Fibroblast of villous mesenchyme (primary cell): ENCODE results near the gene MYOG. TPM values are rescaled to one million over a fixed set of nuclear protein-coding genes. Genes with fewer than 3 reads are reported as not detected.
A peak's percentile ranks its signal among the peaks of the same experiment; 100 is the strongest.

ENCODE experiments used
- DNase-seq: peaks from one replicate; pipeline ENCODE4 v3.0.0-alpha.2; 2010; ENCODE audit warnings: low read depth
- H3K4me3 ChIP-seq: 2 replicates; pipeline ENCODE4 v1.5.1; 2011; ENCODE audit warnings: low read depth, mild to moderate bottlenecking, low read length
- total RNA-seq: library from RNA; depleted of rRNA; stranded (reverse); fragments of >200 nt; gene quantifications from 2 replicates; pipeline ENCODE4 v1.2.3, GENCODE V29; 2012
- TF ChIP-seq, protein P1 (sequence below): IDR thresholded peaks from 2 replicates; pipeline ENCODE4 v1.5.1; 2012; ENCODE audit warnings: low read depth, mild to moderate bottlenecking, low read length; ENCODE audit not compliant: insufficient read depth

Gene MYOG
- total RNA-seq, 1 donor = not detected

DNA sequence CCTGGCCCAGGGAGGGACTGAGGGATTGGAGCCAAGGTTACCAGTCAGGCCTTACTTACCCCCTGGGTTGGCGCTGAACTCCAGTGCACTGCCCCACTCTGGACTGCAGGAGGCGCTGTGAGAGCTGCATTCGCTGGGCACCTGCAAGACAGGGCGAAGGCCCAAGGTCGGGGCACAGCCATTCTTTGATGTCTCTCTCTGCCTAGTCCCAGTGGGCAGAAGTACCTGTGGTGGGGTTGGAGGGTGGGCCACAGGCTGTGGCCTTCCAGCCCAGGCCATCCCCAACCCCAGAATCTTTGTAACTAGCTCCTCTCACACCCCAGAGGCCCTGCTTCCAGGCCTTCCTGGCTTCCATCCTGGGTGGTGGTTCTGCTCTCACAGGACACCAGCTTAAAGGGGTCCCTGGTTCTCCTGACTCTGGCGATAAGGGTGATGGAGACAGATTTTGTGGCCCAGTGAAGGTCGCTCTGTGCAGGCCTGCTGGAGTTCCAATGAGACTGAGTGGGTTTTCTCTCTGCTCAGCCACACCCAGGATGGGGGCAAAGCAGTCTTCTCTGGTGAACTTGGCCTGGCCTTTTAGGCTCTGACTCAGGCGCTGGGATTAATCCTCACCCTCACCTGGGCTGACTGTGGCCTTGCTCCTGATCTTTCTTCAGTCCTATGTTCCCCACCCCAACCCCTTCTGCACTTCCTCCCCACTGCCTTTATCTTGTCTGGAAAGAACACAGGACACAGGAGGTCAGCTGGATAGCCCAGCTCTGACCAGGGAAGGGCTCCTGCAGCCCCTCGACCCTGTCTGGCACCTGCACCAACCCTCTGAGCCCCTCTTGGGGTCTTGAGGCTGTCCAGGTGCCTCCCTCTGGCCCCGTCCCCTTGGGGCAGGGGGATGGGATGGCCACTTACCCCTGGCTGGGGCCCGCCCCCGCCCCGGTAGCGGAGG, 954 bp downstream of the MYOG start:
- TF ChIP-seq, protein P1, sequence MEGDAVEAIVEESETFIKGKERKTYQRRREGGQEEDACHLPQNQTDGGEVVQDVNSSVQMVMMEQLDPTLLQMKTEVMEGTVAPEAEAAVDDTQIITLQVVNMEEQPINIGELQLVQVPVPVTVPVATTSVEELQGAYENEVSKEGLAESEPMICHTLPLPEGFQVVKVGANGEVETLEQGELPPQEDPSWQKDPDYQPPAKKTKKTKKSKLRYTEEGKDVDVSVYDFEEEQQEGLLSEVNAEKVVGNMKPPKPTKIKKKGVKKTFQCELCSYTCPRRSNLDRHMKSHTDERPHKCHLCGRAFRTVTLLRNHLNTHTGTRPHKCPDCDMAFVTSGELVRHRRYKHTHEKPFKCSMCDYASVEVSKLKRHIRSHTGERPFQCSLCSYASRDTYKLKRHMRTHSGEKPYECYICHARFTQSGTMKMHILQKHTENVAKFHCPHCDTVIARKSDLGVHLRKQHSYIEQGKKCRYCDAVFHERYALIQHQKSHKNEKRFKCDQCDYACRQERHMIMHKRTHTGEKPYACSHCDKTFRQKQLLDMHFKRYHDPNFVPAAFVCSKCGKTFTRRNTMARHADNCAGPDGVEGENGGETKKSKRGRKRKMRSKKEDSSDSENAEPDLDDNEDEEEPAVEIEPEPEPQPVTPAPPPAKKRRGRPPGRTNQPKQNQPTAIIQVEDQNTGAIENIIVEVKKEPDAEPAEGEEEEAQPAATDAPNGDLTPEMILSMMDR = peak; percentile 44
- no peak for DNase-seq
- H3K4me3 ChIP-seq = no peak overlapping the region

DNA sequence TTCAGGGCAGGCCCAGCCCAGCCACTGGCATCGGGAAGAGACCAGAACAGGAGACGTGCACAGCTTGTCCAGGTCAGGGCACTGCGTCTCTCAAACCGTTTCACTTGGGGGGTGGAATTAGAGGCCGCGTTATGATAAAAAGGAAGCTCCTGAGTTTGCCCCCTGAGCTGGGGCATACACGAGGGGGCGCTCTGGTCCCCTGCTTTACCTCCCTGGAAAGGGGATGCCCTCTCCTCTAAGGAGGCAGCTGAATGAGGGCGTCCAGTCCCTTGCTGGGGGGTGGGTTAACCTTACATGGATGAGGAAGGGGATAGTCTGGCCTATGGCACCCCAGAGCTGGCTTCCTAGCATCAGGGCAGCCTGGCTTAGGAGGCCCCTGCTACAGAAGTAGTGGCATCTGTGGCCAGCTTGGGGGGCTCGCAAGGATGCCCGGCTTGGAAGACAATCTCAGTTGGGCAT, 2.3 kb downstream of the MYOG start:
- TF ChIP-seq, protein P1 = no peak
- no peak for DNase-seq

DNA sequence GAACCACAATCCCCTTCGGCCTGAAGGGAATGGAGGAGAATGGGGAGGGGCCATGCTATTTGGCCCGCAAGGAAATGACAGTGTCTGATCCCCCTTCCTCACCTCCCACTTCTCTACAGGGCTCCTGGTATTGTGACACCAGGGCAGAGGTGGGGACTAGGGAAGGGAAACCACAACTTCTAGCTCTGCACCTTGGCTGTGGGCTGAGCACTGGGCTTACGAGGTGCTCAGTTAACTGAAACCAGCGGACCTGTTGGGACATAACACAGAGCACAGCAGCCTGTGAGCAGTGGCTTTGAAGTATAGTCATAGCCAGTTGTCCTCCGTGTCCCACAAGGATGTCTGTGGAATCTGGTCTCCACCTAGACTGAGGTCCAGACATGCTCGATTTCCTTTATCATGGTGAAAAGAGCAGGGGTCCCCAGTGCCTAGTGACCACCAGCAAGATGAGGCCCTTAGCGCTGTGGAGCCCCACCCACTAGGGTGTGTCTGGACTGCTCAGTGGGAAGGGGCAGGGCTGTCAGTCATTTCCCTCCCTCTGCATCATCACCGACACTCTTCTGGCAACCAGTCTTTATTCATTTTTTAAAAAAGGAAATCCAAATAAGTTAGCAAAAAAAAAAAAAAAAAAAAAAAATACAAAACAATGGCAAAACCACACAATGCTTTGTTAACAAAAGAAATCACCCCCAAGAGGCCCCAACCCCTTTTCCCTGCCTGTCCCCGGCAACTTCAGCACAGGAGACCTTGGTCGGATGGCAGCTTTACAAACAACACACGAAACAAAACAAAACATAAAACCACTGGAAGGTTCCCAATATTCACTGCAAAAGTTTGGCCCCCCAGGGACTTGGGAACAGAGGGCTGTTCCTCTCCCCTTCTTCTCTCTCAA, 3.0 kb downstream of the MYOG start:
- TF ChIP-seq, protein P1 = no peak
- no peak overlapping the region for H3K4me3 ChIP-seq
- no peak for DNase-seq

More for the DNA sequence above, 2.3 kb downstream of the MYOG start:
- H3K4me3 ChIP-seq = no peak overlapping the region

DNA sequence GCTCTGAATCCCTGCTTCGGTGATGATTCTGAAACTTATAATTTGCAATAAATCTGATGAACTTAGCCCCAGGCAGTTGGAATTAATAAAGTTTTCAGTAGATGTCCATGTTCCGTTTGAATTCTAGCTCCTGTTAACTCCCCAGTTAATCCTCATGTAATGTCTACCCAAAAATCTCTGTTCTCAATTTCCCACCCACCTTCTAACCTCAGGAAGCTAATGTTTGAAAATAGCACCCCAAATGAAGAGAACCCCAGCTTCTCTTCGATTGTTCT, 3.6 kb downstream of the MYOG start:
- TF ChIP-seq, protein P1 = no peak
- H3K4me3 ChIP-seq = no peak overlapping the region
- no peak for DNase-seq

DNA sequence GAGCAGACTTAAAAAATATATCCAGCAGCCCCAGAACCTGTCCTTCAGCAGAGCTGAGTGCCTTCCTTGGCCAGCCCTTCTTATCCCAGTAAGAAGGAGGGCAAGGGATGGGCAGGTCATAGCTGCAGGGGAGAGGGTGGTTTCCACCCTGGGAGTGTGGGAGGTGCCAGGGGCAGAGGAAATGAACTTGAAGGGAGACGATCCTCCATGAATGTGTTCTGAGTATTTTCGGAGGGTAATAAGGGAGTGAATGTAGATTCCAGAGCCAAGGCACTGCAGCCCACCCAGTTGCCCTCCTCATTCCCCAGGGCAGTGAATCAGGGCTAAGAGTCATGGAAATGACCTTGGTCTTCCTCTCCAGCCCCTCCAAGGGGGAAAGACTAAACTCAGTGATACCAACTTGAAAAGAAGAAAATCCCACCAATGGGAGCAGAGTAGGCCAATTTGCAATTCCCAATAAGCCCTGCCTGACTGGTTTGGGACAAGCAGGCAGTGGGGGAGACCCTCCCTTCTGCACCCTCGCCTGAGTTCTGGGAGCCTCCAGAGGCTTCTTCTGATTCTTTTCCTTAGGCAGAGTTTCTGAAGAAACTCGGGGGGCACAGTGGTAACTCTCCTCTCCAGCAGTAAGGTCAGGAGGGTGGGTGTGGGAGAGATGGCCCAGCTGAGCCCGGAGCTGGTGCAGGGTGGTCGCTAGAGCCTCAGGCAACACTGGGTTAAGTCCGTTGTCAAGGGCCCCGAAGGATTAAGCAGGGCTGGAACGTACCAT, 4.2 kb downstream of the MYOG start:
- no peak overlapping the region for H3K4me3 ChIP-seq
- TF ChIP-seq, protein P1 = no peak
- DNase-seq = no peak

DNA sequence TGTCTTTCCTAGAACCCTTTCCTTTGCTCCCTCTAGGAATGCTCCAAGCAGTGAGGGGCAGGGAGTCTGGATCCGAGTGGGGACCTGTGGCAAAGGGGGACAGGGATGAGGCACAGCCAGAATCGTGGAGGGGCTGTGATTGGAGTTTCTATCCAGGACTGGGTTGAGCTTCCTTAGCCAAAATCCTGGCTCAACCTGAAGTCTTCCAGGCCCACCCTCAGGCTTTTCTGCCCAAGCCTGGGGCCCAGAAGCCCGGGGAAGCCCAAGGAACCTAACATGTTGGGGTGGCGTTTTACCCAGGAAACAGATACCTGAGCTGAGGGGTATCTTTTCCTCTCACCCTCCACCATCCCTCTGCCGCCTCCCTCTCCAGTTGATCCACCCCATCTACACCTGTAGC, 5.4 kb downstream of the MYOG start:
- TF ChIP-seq, protein P1 = no peak

More for the DNA sequence above, 5.4 kb downstream of the MYOG start:
- no peak for DNase-seq
- no peak overlapping the region for H3K4me3 ChIP-seq
